Activated naive CD4-positive, alpha-beta T cell treated with anti-CD3 and anti-CD28 coated beads, Interleukin-2, amount 10 ng/mL, durations not matched to agents 7 days and 5 days (primary cell): ENCODE measurements around the gene TRAM2.

Experiments used
- CTCF ChIA-PET: fragments of 350-600 bp; sonication (Branson Sonifier 250); formaldehyde crosslinking; loops from one replicate; lab custom pipeline; 2021; ENCODE audit warnings: antibody characterized with exemption; lab: Charles Lee
- DNase-seq: peaks from one replicate; pipeline ENCODE4 v3.0.0-alpha.2; 2020
- H3K27ac Mint-ChIP-seq: one replicate; pipeline ENCODE4 v1.8.0; 2021; ENCODE audit warnings: mild to moderate bottlenecking, moderate library complexity, mixed read lengths
- H3K27me3 Mint-ChIP-seq: one replicate; pipeline ENCODE4 v1.8.0; 2021; ENCODE audit warnings: mild to moderate bottlenecking, mixed read lengths
- H3K36me3 Mint-ChIP-seq: one replicate; pipeline ENCODE4 v1.8.0; 2021; ENCODE audit warnings: mixed read lengths
- H3K4me1 Mint-ChIP-seq: one replicate; pipeline ENCODE4 v1.8.0; 2021; ENCODE audit warnings: mixed read lengths
- H3K4me3 Mint-ChIP-seq: one replicate; pipeline ENCODE4 v1.8.0; 2021; ENCODE audit warnings: mild to moderate bottlenecking, moderate library complexity, mixed read lengths
- H3K9me3 Mint-ChIP-seq: one replicate; pipeline ENCODE4 v1.8.0; 2021; ENCODE audit warnings: mixed read lengths

The TRAM2 gene

DNA sequence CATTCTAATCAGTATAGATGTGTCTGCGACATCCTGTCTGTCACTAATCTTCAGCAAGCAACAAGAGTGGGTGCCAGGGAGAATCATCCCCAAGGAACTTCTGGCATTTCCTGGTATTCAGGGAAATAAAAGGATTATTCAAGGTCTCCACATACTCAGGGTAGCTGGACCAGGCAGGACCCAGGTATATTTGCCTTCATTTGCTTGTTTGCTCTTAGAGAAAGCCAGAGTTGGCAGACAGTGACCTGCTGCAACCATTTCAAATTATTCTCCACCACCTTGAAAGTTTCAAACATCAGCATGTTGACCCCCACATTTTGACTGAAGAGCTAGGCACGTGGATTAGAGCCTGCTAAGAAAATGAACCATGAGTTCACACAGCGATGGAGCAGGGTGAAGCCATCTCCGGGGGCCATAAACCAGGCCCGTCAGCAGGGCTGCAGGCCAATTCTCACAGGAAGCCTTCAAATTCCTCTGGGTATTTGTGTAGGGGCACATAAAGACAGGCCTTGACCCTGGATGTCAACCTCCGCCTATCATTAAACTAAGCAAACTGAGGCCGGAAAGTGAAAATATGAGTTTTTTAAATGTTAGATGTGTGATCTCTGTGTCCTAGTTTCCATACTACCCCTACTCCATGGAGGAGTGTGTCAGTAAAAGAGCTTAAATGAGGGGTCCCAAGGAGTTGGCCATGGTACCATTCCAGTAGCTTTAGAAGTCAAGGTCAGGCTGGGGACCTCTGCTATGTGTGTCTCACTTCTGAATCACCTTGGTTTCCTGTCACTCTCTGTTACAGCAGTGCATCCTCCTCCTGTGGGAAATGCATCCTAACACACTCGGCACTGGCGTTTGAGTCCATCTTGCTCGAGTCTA, 32.9 kb downstream of the TRAM2 start:
- Mint-ChIP-seq H3K27ac (no peak overlapping the region), H3K36me3 (no peaks in the 10 kb centered on the region), H3K4me3 (no peak overlapping the region), H3K9me3 (no peaks in the 10 kb centered on the region), H3K27me3 (no peaks in the 10 kb centered on the region), H3K4me1 (no peaks in the 10 kb centered on the region)
- CTCF ChIA-PET, result interaction anchor here (0.6 kb wide), 1 partner anchor 96 kb away, joined by 3 read pairs; no protein-coding TSS in a partner anchor
- DNase-seq, result no peak

GRCh38 chr6:52543262-52543661, 33.6 kb downstream of the TRAM2 start:
- Mint-ChIP-seq H3K27me3 (no peaks in the 10 kb centered on the region), H3K4me3 (no peak overlapping the region), H3K36me3 (no peaks in the 10 kb centered on the region), H3K4me1 (no peaks in the 10 kb centered on the region), H3K27ac (no peak overlapping the region), H3K9me3 (no peaks in the 10 kb centered on the region)
- CTCF ChIA-PET, result no interaction called here
- no peak for DNase-seq

GRCh38 chr6:52541135-52541534, 35.7 kb downstream of the TRAM2 start:
- no peak overlapping the region for H3K27ac Mint-ChIP-seq
- H3K4me3 Mint-ChIP-seq, result no peak overlapping the region

DNA sequence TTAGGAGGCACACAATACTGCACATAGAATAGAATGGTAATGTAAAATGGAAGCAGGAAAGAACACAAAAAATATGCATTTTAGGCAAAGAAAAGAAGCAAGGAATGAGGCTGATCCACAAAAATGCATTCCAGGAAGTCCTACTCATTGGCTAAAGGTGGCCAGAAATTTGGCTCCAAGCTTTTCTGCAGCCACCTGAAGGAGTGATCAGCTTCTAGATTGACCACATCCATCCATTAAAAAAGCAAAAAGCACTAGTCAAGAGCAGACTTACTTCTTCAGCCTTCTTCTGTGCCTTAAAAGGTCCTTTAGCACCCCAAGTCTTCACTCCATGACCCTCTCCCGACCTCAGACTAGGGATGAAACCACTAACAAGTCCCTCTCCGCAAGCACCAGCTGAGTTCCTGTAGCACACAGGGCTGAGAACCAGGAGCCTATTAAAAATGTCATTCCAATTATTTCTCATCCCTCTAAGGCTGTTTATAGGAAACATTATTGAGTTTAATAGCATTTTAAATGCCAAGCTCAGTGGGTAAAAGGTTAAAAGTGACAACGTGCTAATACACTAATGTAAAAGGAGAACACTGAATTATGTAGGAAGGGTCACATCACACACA, 36.5 kb downstream of the TRAM2 start:
- Mint-ChIP-seq H3K4me3 (no peak overlapping the region), H3K4me1 (peaks cover 26% of the 10 kb centered on the region), H3K9me3 (no peaks in the 10 kb centered on the region), H3K27ac (no peak overlapping the region), H3K36me3 (no peaks in the 10 kb centered on the region), H3K27me3 (no peaks in the 10 kb centered on the region)
- CTCF ChIA-PET, result interaction anchor here (0.9 kb wide), 1 partner anchor 9 kb away, joined by 5 read pairs; no protein-coding TSS in a partner anchor
- no peak for DNase-seq

More at GRCh38 chr6:52541135-52541534, 35.7 kb downstream of the TRAM2 start:
- CTCF ChIA-PET, result interaction anchor here (0.7 to 0.9 kb wide), 2 partner anchors 10 to 151 kb away, joined by 3 to 5 read pairs; no protein-coding TSS in a partner anchor
- DNase-seq, result no peak
- Mint-ChIP-seq H3K9me3 (no peaks in the 10 kb centered on the region), H3K27me3 (no peaks in the 10 kb centered on the region), H3K4me1 (peaks cover 18% of the 10 kb centered on the region), H3K36me3 (no peaks in the 10 kb centered on the region)

DNA sequence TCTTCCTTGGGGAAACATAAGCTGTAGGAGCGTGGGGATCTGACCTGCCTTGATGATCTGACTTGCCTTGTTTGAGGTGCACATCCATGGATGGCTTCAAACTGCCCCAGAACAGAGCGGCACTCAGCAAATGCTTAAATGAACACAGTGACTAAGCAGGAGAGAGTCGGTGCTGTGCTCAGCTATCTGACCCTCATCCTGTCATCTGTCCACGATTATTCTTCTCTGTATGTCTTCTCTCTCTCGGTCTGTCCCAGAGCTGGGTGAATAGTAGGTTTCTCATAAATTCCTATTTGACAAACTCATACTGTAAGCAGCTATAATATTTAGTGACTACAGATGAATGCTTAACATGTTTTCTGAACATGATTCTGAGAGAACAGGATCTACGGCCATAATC, 37.3 kb downstream of the TRAM2 start:
- CTCF ChIA-PET, result interaction anchor here (1.0 kb wide), 1 partner anchor 37 kb away, joined by 3 read pairs; the partner anchor contains the start of gene TRAM2
- H3K9me3 Mint-ChIP-seq, result no peaks in the 10 kb centered on the region
- peaks cover 34% of the 10 kb centered on the region for H3K4me1 Mint-ChIP-seq
- peaks cover 2% of the 10 kb centered on the region for H3K36me3 Mint-ChIP-seq
- H3K4me3 Mint-ChIP-seq, result no peak overlapping the region
- no peak for DNase-seq
- no peaks in the 10 kb centered on the region for H3K27me3 Mint-ChIP-seq
- H3K27ac Mint-ChIP-seq, result no peak overlapping the region

GRCh38 chr6:52538901-52539354, 37.9 kb downstream of the TRAM2 start:
- Mint-ChIP-seq H3K4me3 (no peak overlapping the region), H3K4me1 (peaks cover 38% of the 10 kb centered on the region), H3K9me3 (no peaks in the 10 kb centered on the region), H3K27ac (no peak overlapping the region), H3K27me3 (no peaks in the 10 kb centered on the region), H3K36me3 (peaks cover 5% of the 10 kb centered on the region)
- CTCF ChIA-PET, result interaction anchor here (0.7 to 1.0 kb wide), 3 partner anchors 37 to 306 kb away, joined by 3 read pairs; partner anchors contain the start of gene TRAM2
- DNase-seq, result no peak

GRCh38 chr6:52538252-52538900, 38.5 kb downstream of the TRAM2 start:
- CTCF ChIA-PET, result interaction anchor here (1.0 kb wide), 1 partner anchor 38 kb away, joined by 3 read pairs; the partner anchor contains the start of gene TRAM2
- Mint-ChIP-seq H3K4me3 (no peak overlapping the region), H3K4me1 (peaks cover 38% of the 10 kb centered on the region), H3K9me3 (no peaks in the 10 kb centered on the region), H3K36me3 (peaks cover 5% of the 10 kb centered on the region), H3K27ac (no peak overlapping the region), H3K27me3 (no peaks in the 10 kb centered on the region)
- DNase-seq, result no peak

GRCh38 chr6:52537001-52537753, 39.7 kb downstream of the TRAM2 start:
- Mint-ChIP-seq H3K4me3 (no peak overlapping the region), H3K27me3 (no peaks in the 10 kb centered on the region), H3K27ac (no peak overlapping the region), H3K36me3 (peaks cover 5% of the 10 kb centered on the region), H3K4me1 (peaks cover 38% of the 10 kb centered on the region), H3K9me3 (no peaks in the 10 kb centered on the region)
- CTCF ChIA-PET, result interaction anchor here (1.2 kb wide), 1 partner anchor 39 kb away, joined by 4 read pairs; no protein-coding TSS in a partner anchor
- no peak for DNase-seq

DNA sequence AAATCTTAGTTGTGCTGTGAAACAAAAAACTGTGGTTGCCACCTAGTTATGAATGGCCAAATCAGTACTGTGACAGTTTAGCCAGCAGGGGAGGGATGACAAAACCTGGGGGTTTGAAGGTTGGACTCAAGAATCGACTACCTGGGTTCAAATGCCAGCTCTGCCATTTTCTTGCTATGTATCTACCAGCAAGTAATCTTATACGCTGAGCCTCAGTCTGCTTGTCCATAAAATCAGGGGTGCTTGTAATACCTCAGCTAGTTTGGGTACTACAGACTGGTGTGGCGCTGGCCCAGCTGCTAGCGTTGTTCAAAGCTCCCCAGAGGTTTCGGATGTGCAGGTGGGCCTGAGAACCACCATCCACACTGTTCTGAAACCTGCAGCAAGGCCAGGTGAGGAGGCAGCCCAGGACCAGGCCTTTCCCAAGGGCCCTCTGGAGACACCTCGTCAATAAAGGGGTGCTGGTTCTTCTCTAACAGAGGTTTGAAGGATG, 40.4 kb downstream of the TRAM2 start:
- H3K36me3 Mint-ChIP-seq, result peaks cover 5% of the 10 kb centered on the region
- H3K4me3 Mint-ChIP-seq, result no peak overlapping the region
- peaks cover 38% of the 10 kb centered on the region for H3K4me1 Mint-ChIP-seq
- CTCF ChIA-PET, result interaction anchor here (0.8 to 1.3 kb wide), 3 partner anchors 34 to 120 kb away, joined by 3 to 4 read pairs (median 4); no protein-coding TSS in a partner anchor
- H3K27ac Mint-ChIP-seq, result peak overlapping the region; percentile 17
- H3K27me3 Mint-ChIP-seq, result no peaks in the 10 kb centered on the region
- DNase-seq, result no peak
- H3K9me3 Mint-ChIP-seq, result no peaks in the 10 kb centered on the region

GRCh38 chr6:52535711-52536423, 41.0 kb downstream of the TRAM2 start:
- Mint-ChIP-seq H3K4me1 (peaks cover 38% of the 10 kb centered on the region), H3K27ac (peak overlapping the region; percentile 17), H3K36me3 (peaks cover 5% of the 10 kb centered on the region), H3K27me3 (no peaks in the 10 kb centered on the region), H3K9me3 (no peaks in the 10 kb centered on the region), H3K4me3 (no peak overlapping the region)
- DNase-seq, result no peak
- CTCF ChIA-PET, result interaction anchor here (0.8 to 1.5 kb wide), 5 partner anchors 33 to 119 kb away, joined by 3 to 4 read pairs (median 3); no protein-coding TSS in a partner anchor

DNA sequence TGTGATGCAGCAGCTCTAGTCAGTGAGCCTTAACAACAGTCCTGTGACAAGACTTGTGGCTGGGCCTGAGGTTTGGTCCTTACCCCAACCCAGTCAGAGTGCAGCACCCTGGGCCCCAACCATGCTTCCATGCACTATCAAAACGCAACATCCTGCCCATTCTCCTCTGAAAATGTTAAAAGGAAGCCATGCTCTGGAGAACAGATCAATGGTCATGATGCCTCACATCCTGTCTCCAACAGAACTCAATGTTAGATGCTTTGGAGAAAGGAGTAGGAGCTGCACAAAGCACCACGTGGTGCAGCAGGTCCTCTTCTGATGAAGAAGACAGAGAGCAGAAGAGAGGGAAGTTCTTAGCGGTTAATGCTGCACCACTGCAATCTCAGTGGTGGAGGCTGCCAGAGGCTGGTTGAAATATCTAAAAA, 41.9 kb downstream of the TRAM2 start:
- peak; percentile 48 for DNase-seq
- CTCF ChIA-PET, result interaction anchor here (1.3 to 1.5 kb wide), 3 partner anchors 39 to 118 kb away, joined by 3 to 4 read pairs (median 3); no protein-coding TSS in a partner anchor
- peak overlapping the region; percentile 15 for H3K27ac Mint-ChIP-seq

DNA sequence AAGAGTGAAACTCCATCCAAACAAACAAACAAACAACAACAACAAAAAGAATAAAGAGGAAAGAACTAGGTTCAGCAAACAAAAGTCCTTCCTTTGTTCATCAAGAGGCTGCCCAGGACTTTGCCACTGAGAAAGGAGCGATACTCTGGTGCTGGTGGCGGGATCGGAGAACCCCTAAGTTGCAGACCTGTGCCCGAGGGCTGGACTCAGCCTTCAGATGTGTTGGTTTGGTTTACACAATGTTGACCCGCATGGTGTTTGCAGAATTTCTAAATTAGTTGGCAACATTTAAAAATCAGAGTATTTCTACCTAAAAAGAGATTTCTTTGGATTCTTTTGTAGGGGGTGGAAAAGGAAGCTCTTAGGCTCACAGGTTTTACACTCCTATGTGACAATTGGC, 42.5 kb downstream of the TRAM2 start:
- CTCF ChIA-PET, result interaction anchor here (1.4 to 1.5 kb wide), 2 partner anchors 39 to 42 kb away, joined by 3 read pairs; no protein-coding TSS in a partner anchor
- Mint-ChIP-seq H3K27ac (no peak overlapping the region), H3K36me3 (peaks cover 5% of the 10 kb centered on the region), H3K4me1 (peaks cover 38% of the 10 kb centered on the region), H3K9me3 (no peaks in the 10 kb centered on the region), H3K4me3 (no peak overlapping the region), H3K27me3 (no peaks in the 10 kb centered on the region)
- DNase-seq, result no peak

More for the DNA sequence above, 41.9 kb downstream of the TRAM2 start:
- Mint-ChIP-seq H3K36me3 (peaks cover 5% of the 10 kb centered on the region), H3K4me1 (peaks cover 38% of the 10 kb centered on the region), H3K27me3 (no peaks in the 10 kb centered on the region), H3K4me3 (no peak overlapping the region), H3K9me3 (no peaks in the 10 kb centered on the region)
